Embryonic facial prominence (tissue), 1 donor: ENCODE measurements around the gene TBPL2.
"Not testable (repeated sequence)": the region's sequence is repeated elsewhere in the genome, so short reads cannot be mapped to it uniquely, and the experiment has no call there.

Experiments used
- DNase-seq: peaks from one replicate; pipeline ENCODE4 v3.0.0-alpha.2; 2016; ENCODE audit errors: extremely low spot score

The TBPL2 gene

GRCh38 chr14:55441286-55441685, 870 bp upstream of the TBPL2 start:
- no peak for DNase-seq

GRCh38 chr14:55438066-55438683, 2.2 kb downstream of the TBPL2 start:
- no peak for DNase-seq

GRCh38 chr14:55436931-55437330, 3.5 kb downstream of the TBPL2 start:
- no peak for DNase-seq

- DNase-seq: no peak
Measured at GRCh38 chr14:55436519-55436918, 3.9 kb downstream of the TBPL2 start.

GRCh38 chr14:55434805-55435174, 5.6 kb downstream of the TBPL2 start:
- no peak for DNase-seq

- no peak for DNase-seq
Measured at GRCh38 chr14:55433880-55434804, 6.3 kb downstream of the TBPL2 start.

- no peak for DNase-seq
Measured at GRCh38 chr14:55432628-55433027, 7.8 kb downstream of the TBPL2 start.

GRCh38 chr14:55430024-55430690, 10.3 kb downstream of the TBPL2 start:
- DNase-seq: no peak

- no peak for DNase-seq
Measured at GRCh38 chr14:55427439-55427838, 13.0 kb downstream of the TBPL2 start.

- no peak for DNase-seq
Measured at GRCh38 chr14:55426891-55427290, 13.5 kb downstream of the TBPL2 start.

GRCh38 chr14:55425091-55425490, 15.3 kb downstream of the TBPL2 start:
- DNase-seq: no peak

GRCh38 chr14:55423969-55424368, 16.4 kb downstream of the TBPL2 start:
- DNase-seq: no peak

- DNase-seq: not testable (repeated sequence)
Measured at GRCh38 chr14:55422338-55422737, 18.1 kb downstream of the TBPL2 start.

- DNase-seq: no peak
Measured at GRCh38 chr14:55419663-55420062, 20.8 kb downstream of the TBPL2 start.

- no peak for DNase-seq
Measured at GRCh38 chr14:55418411-55418810, 22.0 kb downstream of the TBPL2 start.

GRCh38 chr14:55417955-55418354, 22.5 kb downstream of the TBPL2 start:
- DNase-seq: no peak

- DNase-seq: no peak
Measured at GRCh38 chr14:55416866-55417265, 23.6 kb downstream of the TBPL2 start.

- no peak for DNase-seq
Measured at GRCh38 chr14:55414551-55414950, 25.9 kb downstream of the TBPL2 start.

- DNase-seq: no peak
Measured at GRCh38 chr14:55412676-55413075, 27.7 kb downstream of the TBPL2 start.

- DNase-seq: peak; percentile 84
Measured at GRCh38 chr14:55411426-55412389, 28.7 kb downstream of the TBPL2 start, which contains the start of gene ATG14. Gene ATG14 (minus strand): TSS chr14:55411830. CDS start chr14:55411822, 8 bp downstream.

- DNase-seq: no peak
Measured at GRCh38 chr14:55410876-55411275, 29.5 kb downstream of the TBPL2 start.
